ENCODE results near the gene CD164L2. TPM values are rescaled to one million over a fixed set of nuclear protein-coding genes. Genes with fewer than 3 reads are reported as not detected.

The CD164L2 gene
- total RNA-seq, 2 experiments from 2014 or later, result not detected

- no peaks in the 10 kb centered on the region for H3K27me3 Mint-ChIP-seq
- H3K4me3 Mint-ChIP-seq, result no peak overlapping the region
- no peaks in the 10 kb centered on the region for H3K9me3 Mint-ChIP-seq
- ChIA-PET CTCF (interaction anchor here (0.7 to 0.9 kb wide), 2 partner anchors 9 to 12 kb away, joined by 3 to 4 read pairs; no protein-coding TSS in a partner anchor), POLR2A (interaction anchor here (0.7 kb wide), 1 partner anchor 90 kb away, joined by 3 read pairs; no protein-coding TSS in a partner anchor)
- DNase-seq (peak in 5 of 14 experiments; percentile 30 to 75 (median 49)), ATAC-seq (ENCODE audit: poor library complexity) (no peak)
- peak overlapping the region in 1 of 2 donors; percentile 5 for H3K27ac ChIP-seq (ENCODE audit: low read depth in 1 of 2, low read length in 2 of 2)
- H3K27me3 ChIP-seq (ENCODE audit: control insufficient read depth in 1 of 2, insufficient read depth in 2 of 2, low read length in 2 of 2), result no peaks in the 10 kb centered on the region
- H3K4me1 Mint-ChIP-seq (ENCODE audit: low read depth), result peaks cover 60% of the 10 kb centered on the region
- TF ChIP-seq, protein P1, sequence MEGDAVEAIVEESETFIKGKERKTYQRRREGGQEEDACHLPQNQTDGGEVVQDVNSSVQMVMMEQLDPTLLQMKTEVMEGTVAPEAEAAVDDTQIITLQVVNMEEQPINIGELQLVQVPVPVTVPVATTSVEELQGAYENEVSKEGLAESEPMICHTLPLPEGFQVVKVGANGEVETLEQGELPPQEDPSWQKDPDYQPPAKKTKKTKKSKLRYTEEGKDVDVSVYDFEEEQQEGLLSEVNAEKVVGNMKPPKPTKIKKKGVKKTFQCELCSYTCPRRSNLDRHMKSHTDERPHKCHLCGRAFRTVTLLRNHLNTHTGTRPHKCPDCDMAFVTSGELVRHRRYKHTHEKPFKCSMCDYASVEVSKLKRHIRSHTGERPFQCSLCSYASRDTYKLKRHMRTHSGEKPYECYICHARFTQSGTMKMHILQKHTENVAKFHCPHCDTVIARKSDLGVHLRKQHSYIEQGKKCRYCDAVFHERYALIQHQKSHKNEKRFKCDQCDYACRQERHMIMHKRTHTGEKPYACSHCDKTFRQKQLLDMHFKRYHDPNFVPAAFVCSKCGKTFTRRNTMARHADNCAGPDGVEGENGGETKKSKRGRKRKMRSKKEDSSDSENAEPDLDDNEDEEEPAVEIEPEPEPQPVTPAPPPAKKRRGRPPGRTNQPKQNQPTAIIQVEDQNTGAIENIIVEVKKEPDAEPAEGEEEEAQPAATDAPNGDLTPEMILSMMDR (IDR thresholded peaks at IDR 0.05), result no peak
- H3K4me3 ChIP-seq (ENCODE audit: low read length), result no peak overlapping the region
- peak overlapping the region; percentile 60 for H3K27ac Mint-ChIP-seq
- intact Hi-C loops (cut with DNase I, micrococcal nuclease), result loop anchor here (5.0 to 10.0 kb wide), 6 partner anchors 46 to 249 kb away; partner anchors contain the start of gene WASF2 (in 1 of the 2)
- H3K36me3 Mint-ChIP-seq (ENCODE audit: low read depth), result peaks cover 63% of the 10 kb centered on the region
- H3K4me1 ChIP-seq (ENCODE audit: insufficient read depth, low read length), result peaks cover 33% of the 10 kb centered on the region
- no peaks in the 10 kb centered on the region for H3K9me3 ChIP-seq (ENCODE audit: control insufficient read depth in 1 of 2, insufficient read depth in 1 of 2, low read length in 2 of 2)
- H3K36me3 ChIP-seq (ENCODE audit: insufficient read depth, low read length), result peaks cover 55% of the 10 kb centered on the region
These were observed 35.4 kb upstream of the CD164L2 start for GRCh38 chr1:27418326-27419185.

- ATAC-seq (ENCODE audit: poor library complexity) (no peak), DNase-seq (no peak)
- peak overlapping the region; percentile 60 for H3K27ac Mint-ChIP-seq
- peaks cover 70% of the 10 kb centered on the region for H3K36me3 Mint-ChIP-seq (ENCODE audit: low read depth)
- TF ChIP-seq, protein P1 (IDR thresholded peaks at IDR 0.05), result no peak
- Histone ChIP-seq H3K4me3 (ENCODE audit: low read length) (no peak overlapping the region), H3K4me1 (ENCODE audit: insufficient read depth, low read length) (peaks cover 27% of the 10 kb centered on the region), H3K27me3 (ENCODE audit: control insufficient read depth in 1 of 2, insufficient read depth in 2 of 2, low read length in 2 of 2) (no peaks in the 10 kb centered on the region), H3K9me3 (ENCODE audit: control insufficient read depth in 1 of 2, insufficient read depth in 1 of 2, low read length in 2 of 2) (no peaks in the 10 kb centered on the region), H3K27ac (ENCODE audit: low read depth in 1 of 2, low read length in 2 of 2) (no peak overlapping the region), H3K36me3 (ENCODE audit: insufficient read depth, low read length) (peaks cover 63% of the 10 kb centered on the region)
- POLR2A ChIA-PET, result no interaction called here
- no peak overlapping the region for H3K4me3 Mint-ChIP-seq
- no peaks in the 10 kb centered on the region for H3K27me3 Mint-ChIP-seq
- CTCF ChIA-PET, result interaction anchor here (0.6 to 3.6 kb wide), 3 partner anchors 13 to 123 kb away, joined by 4 to 15 read pairs (median 4); no protein-coding TSS in a partner anchor
- intact Hi-C loops (cut with DNase I, micrococcal nuclease), result loop anchor here (5.0 to 10.0 kb wide), 6 partner anchors 47 to 250 kb away; partner anchors contain the start of gene WASF2 (in 1 of the 2)
- no peaks in the 10 kb centered on the region for H3K9me3 Mint-ChIP-seq
- peaks cover 56% of the 10 kb centered on the region for H3K4me1 Mint-ChIP-seq (ENCODE audit: low read depth)
These were observed 34.6 kb upstream of the CD164L2 start for GRCh38 chr1:27417713-27418112.

DNA sequence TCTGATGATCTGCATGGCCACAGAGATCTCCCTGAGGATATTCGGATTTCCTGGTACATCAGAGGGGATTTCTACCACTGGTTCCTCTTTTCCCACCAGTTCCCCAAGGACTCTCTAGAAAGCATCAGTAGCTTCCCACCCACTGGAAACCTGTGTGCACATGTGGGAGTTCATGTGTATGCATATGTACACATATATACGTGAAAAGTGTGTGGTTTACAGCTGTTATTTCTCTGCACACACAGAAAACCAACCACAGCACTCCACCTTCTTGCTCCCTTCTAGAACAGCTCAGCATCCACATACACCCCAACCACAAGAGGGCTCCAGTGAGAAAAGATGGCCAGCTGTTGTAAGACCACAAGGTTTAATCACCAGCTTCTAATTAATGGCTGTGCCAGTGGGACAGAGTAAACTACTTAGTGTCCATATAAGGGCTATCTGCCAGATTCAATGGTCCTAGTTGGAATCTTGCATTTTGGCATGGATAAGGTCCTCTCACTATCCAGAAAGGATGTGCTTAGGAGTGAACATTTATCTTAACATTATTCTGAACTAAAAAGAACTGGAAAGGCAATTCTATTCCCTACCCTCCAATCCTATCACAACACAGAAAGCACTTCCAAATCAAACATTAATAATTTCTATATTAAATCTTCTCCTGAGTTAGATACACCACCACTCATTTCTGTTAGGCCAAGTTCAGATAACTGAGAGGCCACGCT lies 33.4 kb upstream of the CD164L2 start:
- H3K36me3 Mint-ChIP-seq (ENCODE audit: low read depth), result peaks cover 75% of the 10 kb centered on the region
- no peak overlapping the region for H3K27ac ChIP-seq (ENCODE audit: low read depth in 1 of 2, low read length in 2 of 2)

More for the DNA sequence above, 33.4 kb upstream of the CD164L2 start:
- ATAC-seq (ENCODE audit: poor library complexity) (peak; percentile 73), DNase-seq (peak in 10 of 14 experiments; percentile 28 to 81 (median 49))
- peak overlapping the region; percentile 54 for H3K27ac Mint-ChIP-seq
- no peaks in the 10 kb centered on the region for H3K9me3 Mint-ChIP-seq
- H3K9me3 ChIP-seq (ENCODE audit: control insufficient read depth in 1 of 2, insufficient read depth in 1 of 2, low read length in 2 of 2), result no peaks in the 10 kb centered on the region
- H3K4me1 Mint-ChIP-seq (ENCODE audit: low read depth), result peaks cover 46% of the 10 kb centered on the region
- no peaks in the 10 kb centered on the region for H3K27me3 ChIP-seq (ENCODE audit: control insufficient read depth in 1 of 2, insufficient read depth in 2 of 2, low read length in 2 of 2)
- no peaks in the 10 kb centered on the region for H3K27me3 Mint-ChIP-seq
- H3K36me3 ChIP-seq (ENCODE audit: insufficient read depth, low read length), result peaks cover 75% of the 10 kb centered on the region
- ChIA-PET CTCF (interaction anchor here (0.5 to 3.6 kb wide), 18 partner anchors 9 to 246 kb away, joined by 3 to 15 read pairs (median 4); no protein-coding TSS in a partner anchor), POLR2A (interaction anchor here (1.1 to 3.0 kb wide), 7 partner anchors 14 to 244 kb away, joined by 3 to 11 read pairs (median 5); partner anchors contain the start of gene WASF2)
- TF ChIP-seq, protein P1 (IDR thresholded peaks at IDR 0.05), result peak; percentile 60
- H3K4me3 ChIP-seq (ENCODE audit: low read length), result no peak overlapping the region
- peaks cover 18% of the 10 kb centered on the region for H3K4me1 ChIP-seq (ENCODE audit: insufficient read depth, low read length)
- intact Hi-C loops (cut with DNase I, micrococcal nuclease), result loop anchor here (1.0 to 10.0 kb wide), 7 partner anchors 48 to 251 kb away; partner anchors contain the start of gene WASF2 (in 1 of the 2)
- no peak overlapping the region for H3K4me3 Mint-ChIP-seq
